HCT116 (cell line): ENCODE results near the gene KRT78. TPM values are rescaled to one million over a fixed set of nuclear protein-coding genes. Genes with fewer than 3 reads are reported as not detected.

ENCODE experiments used
- ATAC-seq: fragments of 200-7000 bp; cut with Tn5 transposase; 2 replicates; pipeline ENCODE4 v1.9.1; 2020; ENCODE audit warnings: mild to moderate bottlenecking, moderate library complexity
- BruUV-seq: library from RNA; stranded (reverse); fragments of 400-500 nt; replicated peaks from 2 replicates; lab custom pipeline; 2021; lab: Mats Ljungman, UMichigan
- CTCF ChIA-PET: fragments of 300-600 bp; sonication (Branson Sonifier 250); formaldehyde crosslinking; loops from one replicate; lab custom pipeline; 2021; ENCODE audit warnings: antibody characterized with exemption; lab: Charles Lee
- POLR2A ChIA-PET: fragments of 300-600, 350-600 bp; sonication (Branson Sonifier 250); formaldehyde crosslinking; loops from one replicate; lab custom pipeline; 2021; ENCODE audit warnings: antibody characterized with exemption; lab: Charles Lee
- RAD21 ChIA-PET, 2 experiments: fragments of 300-600 bp; sonication (Branson Sonifier 250); formaldehyde crosslinking; loops; one replicate each; lab custom pipeline; 2023; ENCODE audit warnings: low total read pairs in 2 of 2; ENCODE audit not compliant: uncharacterized antibody in 2 of 2, unreplicated experiment in 2 of 2, low non-redundant PET in 1 of 2; lab: Charles Lee
- DNase-seq: peaks from one replicate; pipeline ENCODE4 v3.0.0-alpha.2; 2010; ENCODE audit warnings: low read depth, low spot score
- H2AFZ ChIP-seq: fragments of 200-600 bp; shearing (Covaris generic), sonication (generic); 2 replicates; pipeline ENCODE4 v1.6.1; 2017; ENCODE audit warnings: low read depth, mixed run types, mixed read lengths, antibody characterized with exemption, low read length; ENCODE audit not compliant: poor library complexity, severe bottlenecking
- H3K27ac ChIP-seq: 2 replicates; pipeline ENCODE4 v1.5.1; 2012; ENCODE audit warnings: low read depth, low read length
- H3K27me3 ChIP-seq: fragments of 200-600 bp; sonication (generic); 2 replicates; pipeline ENCODE4 v1.6.1; 2016; ENCODE audit warnings: mixed run types, low read length, mixed read lengths; ENCODE audit not compliant: insufficient read depth
- H3K36me3 ChIP-seq, 2 experiments: fragments of 200-500 bp in 1 of 2; fragments of 200-600 bp in 1 of 2; sonication (Bioruptor generic) in 1 of 2; sonication (generic) in 1 of 2; 2 replicates each; pipeline versions ENCODE4 v1.5.1 to v1.6.1; 2014 to 2016; ENCODE audit warnings: low read length in 2 of 2, inconsistent platforms in 1 of 2, mixed read lengths in 1 of 2, mixed run types in 1 of 2; ENCODE audit not compliant: insufficient read depth in 2 of 2, control insufficient read depth in 1 of 2
- H3K4me1 ChIP-seq, 2 experiments: fragments of 200-600 bp in 1 of 2; sonication (generic) in 1 of 2; 2 replicates each; pipeline versions ENCODE4 v1.5.1 to v1.6.1; 2012 to 2017; ENCODE audit warnings: low read length in 2 of 2, inconsistent platforms in 1 of 2, mild to moderate bottlenecking in 1 of 2, mixed read lengths in 1 of 2, mixed run types in 1 of 2, moderate library complexity in 1 of 2; ENCODE audit not compliant: insufficient read depth in 2 of 2, control insufficient read depth in 1 of 2
- H3K4me2 ChIP-seq: fragments of 200-600 bp; sonication (generic); 2 replicates; pipeline ENCODE4 v1.6.1; 2017; ENCODE audit warnings: mixed run types, low read length, mixed read lengths
- H3K4me3 ChIP-seq, 2 experiments: fragments of 200-600 bp in 1 of 2; sonication (generic) in 1 of 2; replicated peaks in 1 of 2; 2 replicates each; pipeline ENCODE4 v1.5.1; 2011 to 2016; ENCODE audit warnings: low read length in 2 of 2, control low read depth in 1 of 2, low read depth in 1 of 2, mild to moderate bottlenecking in 1 of 2, mixed read lengths in 1 of 2, mixed run types in 1 of 2
- H3K79me2 ChIP-seq: fragments of 200-600 bp; sonication (generic); 2 replicates; pipeline ENCODE4 v1.6.1; 2017; ENCODE audit warnings: mild to moderate bottlenecking, mixed run types, low read length, moderate library complexity, mixed read lengths; ENCODE audit not compliant: insufficient read depth
- H3K9ac ChIP-seq: fragments of 200-600 bp; sonication (generic); 2 replicates; pipeline ENCODE4 v1.6.1; 2016; ENCODE audit warnings: low read length, mixed read lengths
- H3K9me2 ChIP-seq: fragments of 200-600 bp; sonication (generic), shearing (Covaris generic); 2 replicates; pipeline ENCODE4 v1.6.1; 2017; ENCODE audit warnings: mixed run types, mild to moderate bottlenecking, moderate library complexity; ENCODE audit not compliant: insufficient read depth
- H3K9me3 ChIP-seq, 2 experiments: fragments of 200-500 bp in 1 of 2; fragments of 200-600 bp in 1 of 2; sonication (Bioruptor generic) in 1 of 2; sonication (generic) in 1 of 2; 2 replicates each; pipeline ENCODE4 v1.6.1; 2014 to 2017; ENCODE audit warnings: low read length in 2 of 2, mixed read lengths in 2 of 2, inconsistent platforms in 1 of 2, low read depth in 1 of 2, mild to moderate bottlenecking in 1 of 2, mixed run types in 1 of 2, moderate library complexity in 1 of 2; ENCODE audit not compliant: control insufficient read depth in 1 of 2, insufficient read depth in 1 of 2
- H4K20me1 ChIP-seq: fragments of 200-600 bp; sonication (generic), shearing (Covaris generic); 2 replicates; pipeline ENCODE4 v1.6.1; 2017; ENCODE audit warnings: mixed run types, mild to moderate bottlenecking, moderate library complexity; ENCODE audit not compliant: insufficient read depth
- EGR1 ChIP-seq: IDR thresholded peaks from 2 replicates; pipeline ENCODE4 v1.6.1; 2012; ENCODE audit warnings: low read depth
- POLR2AphosphoS5 ChIP-seq: IDR thresholded peaks from 2 replicates; pipeline ENCODE4 v1.6.1; 2011; ENCODE audit warnings: mild to moderate bottlenecking, low read depth, low read length, moderate library complexity
- YY1 ChIP-seq: IDR thresholded peaks from 2 replicates; pipeline ENCODE4 v1.6.1; 2011; ENCODE audit warnings: low read length, low read depth, moderate library complexity, mild to moderate bottlenecking; ENCODE audit not compliant: insufficient replicate concordance; ENCODE audit errors: extremely low read depth
- intact Hi-C: fragments of 100-400 bp; cut with micrococcal nuclease; formaldehyde crosslinking; loops from 2 replicates; pipeline ENCODE4 v1.10.0; 2022
- total RNA-seq: library from RNA; stranded (reverse); gene quantifications from one replicate; pipeline ENCODE4 v1.2.1, GENCODE V29; 2021; ENCODE audit not compliant: unreplicated experiment
- TF ChIP-seq, protein P1 (sequence below): IDR thresholded peaks from 2 replicates; pipeline ENCODE4 v1.6.1; 2012

The KRT78 gene
- total RNA-seq, 1 experiment from 2014 or later: not detected

DNA sequence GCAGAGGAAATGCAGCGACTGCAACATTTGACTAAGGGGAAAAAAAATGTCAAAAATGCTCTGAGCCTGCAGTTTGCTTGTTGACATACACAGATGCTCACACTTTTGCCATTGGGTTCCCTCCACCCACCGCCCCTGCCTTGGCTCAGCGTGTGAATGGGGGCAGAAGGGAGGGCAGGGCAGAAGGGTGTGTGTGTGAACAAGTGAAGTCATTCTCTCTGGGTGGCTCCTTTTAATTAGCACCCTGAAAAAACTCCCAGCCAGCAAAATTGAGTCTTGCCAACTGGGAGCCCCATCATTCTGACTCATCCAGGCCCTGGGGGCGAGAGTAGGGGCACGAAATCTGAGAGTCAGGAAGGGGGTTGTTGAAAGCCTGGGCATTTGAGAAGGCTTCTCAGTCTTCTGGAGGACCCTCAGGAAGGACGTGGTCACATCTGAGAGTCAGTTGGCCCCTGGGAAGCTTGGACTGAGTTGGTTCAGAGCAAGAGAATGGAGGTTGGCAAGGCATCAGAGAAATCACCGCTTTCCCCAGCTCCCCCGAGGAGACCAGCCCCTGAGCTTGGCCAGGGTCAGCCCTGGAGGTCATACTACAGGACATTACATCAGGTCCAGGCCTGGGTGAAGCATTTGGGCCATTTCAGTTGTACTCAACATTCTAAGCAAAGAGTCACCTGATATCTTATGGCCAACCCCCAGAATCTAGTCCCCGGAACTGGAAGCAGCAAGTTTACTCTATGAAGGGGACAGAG is 22.7 kb upstream of the KRT78 start:
- Histone ChIP-seq H3K9ac (peak overlapping the region; percentile 78), H3K27ac (peak overlapping the region; percentile 81), H3K9me3 (no peaks in the 10 kb centered on the region), H3K4me2 (peak overlapping the region; percentile 91), H3K9me2 (no peaks in the 10 kb centered on the region), H3K36me3 (no peaks in the 10 kb centered on the region), H3K27me3 (no peaks in the 10 kb centered on the region), H4K20me1 (no peaks in the 10 kb centered on the region), H2AFZ (peak overlapping the region; percentile 51), H3K4me1 (peaks cover 54 to 69% of the 10 kb centered on the region in 2 experiments), H3K79me2 (no peaks in the 10 kb centered on the region), H3K4me3 (0 out of 4 replicates have a peak overlapping the region, but pooled peaks of 1 of the 2 experiments have one; percentile 16)
- ChIA-PET RAD21 (interaction anchor here in 1 of 2 experiments (1.3 kb wide), 1 partner anchor 728 kb away, joined by 6 read pairs; no protein-coding TSS in a partner anchor), POLR2A (interaction anchor here (1.6 to 6.2 kb wide), 2 partner anchors 723 to 727 kb away, joined by 4 to 48 read pairs; no protein-coding TSS in a partner anchor), CTCF (interaction anchor here (0.7 to 2.1 kb wide), 18 partner anchors 8 to 728 kb away, joined by 3 to 33 read pairs (median 8); partner anchors contain the start of genes EIF4B and KRT85)
- no peak for TF ChIP-seq EGR1
- no peak for TF ChIP-seq YY1
- 0 out of 2 replicates have a peak, but pooled peaks have one; percentile 36 for TF ChIP-seq POLR2AphosphoS5
- TF ChIP-seq, protein P1, sequence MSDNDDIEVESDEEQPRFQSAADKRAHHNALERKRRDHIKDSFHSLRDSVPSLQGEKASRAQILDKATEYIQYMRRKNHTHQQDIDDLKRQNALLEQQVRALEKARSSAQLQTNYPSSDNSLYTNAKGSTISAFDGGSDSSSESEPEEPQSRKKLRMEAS: no peak
- intact Hi-C loops: loop anchor here (2.0 to 5.0 kb wide), 5 partner anchors 205 to 724 kb away; no protein-coding TSS in a partner anchor
- no peak for ATAC-seq
- DNase-seq: no peak
- BruUV-seq: no TSS peak
